Skeletal muscle tissue (tissue), 1 donor: ENCODE data around the gene TOB1. TPM values are rescaled to one million over a fixed set of nuclear protein-coding genes. Genes with fewer than 3 reads are reported as not detected.

ENCODE experiments used
- total RNA-seq: library from RNA; depleted of rRNA; stranded (reverse); fragments of >200 nt; gene quantifications from one replicate; pipeline ENCODE4 v1.2.3, GENCODE V29; 2014

TOB1 gene
- total RNA-seq, 1 donor from 2014 or later = 27.1 TPM

Other genes with a start within 250 kb of the TOB1 start
- 1.0 TPM for gene ABCC3, start 231.5 kb downstream of the TOB1 start, total RNA-seq
- gene ANKRD40, start 158.4 kb downstream of the TOB1 start, total RNA-seq = 28.7 TPM
- 32.4 TPM for gene LUC7L3, start 146.8 kb downstream of the TOB1 start, total RNA-seq
- gene ANKRD40CL, start 98.8 kb downstream of the TOB1 start, total RNA-seq = not detected
- gene WFIKKN2, start 30.8 kb downstream of the TOB1 start, total RNA-seq = 0.52 TPM